GM12878 (cell line): ENCODE results near the gene PRLH. TPM values are rescaled to one million over a fixed set of nuclear protein-coding genes. Genes with fewer than 3 reads are reported as not detected.

Experiments
- ATAC-seq: fragments of 200-7000 bp; cut with Tn5 transposase; 3 replicates; pipeline ENCODE4 v1.9.1; 2020; ENCODE audit warnings: mild to moderate bottlenecking, moderate library complexity
- BruUV-seq: library from RNA; stranded (reverse); fragments of 400-500 nt; replicated peaks from 2 replicates; lab custom pipeline; 2021; lab: Mats Ljungman, UMichigan
- CTCF ChIA-PET: fragments of 300-600 bp; sonication (Branson Sonifier 250); formaldehyde crosslinking; extraction: SDS; loops from one replicate; lab custom pipeline; 2021; ENCODE audit warnings: inconsistent platforms; lab: Yijun Ruan, JAX
- POLR2A ChIA-PET: fragments of 350-600 bp; formaldehyde crosslinking; extraction: SDS; loops from one replicate; lab custom pipeline; 2021; ENCODE audit warnings: inconsistent platforms; lab: Charles Lee
- RAD21 ChIA-PET: fragments of 300-600 bp; sonication (Branson Sonifier 250); formaldehyde crosslinking; loops from one replicate; lab custom pipeline; 2023; ENCODE audit warnings: antibody characterized with exemption; ENCODE audit not compliant: unreplicated experiment; lab: Charles Lee
- SMC1A ChIA-PET: fragments of 300-600 bp; sonication (Branson Sonifier 250); formaldehyde crosslinking; loops from one replicate; lab custom pipeline; 2023; ENCODE audit not compliant: unreplicated experiment, uncharacterized antibody; lab: Charles Lee
- DNase-seq: peaks from one replicate; pipeline ENCODE4 v3.0.0-alpha.2; 2011; ENCODE audit warnings: low read depth, low spot score
- FAIRE-seq: peaks from 3 replicates; lab custom pipeline; 2011; peaks lifted over from hg19 to GRCh38; lab: Jason Lieb, UNC
- H2AFZ ChIP-seq: 2 replicates; pipeline ENCODE4 v1.6.0; 2011; ENCODE audit warnings: low read depth, low read length, control low read depth; ENCODE audit not compliant: control insufficient read depth
- H3K27ac ChIP-seq: 2 replicates; pipeline ENCODE4 v1.5.1; 2011; ENCODE audit warnings: control low read depth; ENCODE audit not compliant: control insufficient read depth, insufficient read depth
- H3K27me3 ChIP-seq, 2 experiments: replicated peaks in 1 of 2; 2 replicates each; pipeline versions ENCODE4 v1.6.0 to v1.6.1; 2011; ENCODE audit warnings: low read length in 1 of 2; ENCODE audit not compliant: control insufficient read depth in 2 of 2, insufficient read depth in 2 of 2
- H3K36me3 ChIP-seq, 2 experiments: 2 replicates each; pipeline ENCODE4 v1.5.1; 2011; ENCODE audit warnings: low read length in 1 of 2; ENCODE audit not compliant: control insufficient read depth in 2 of 2, insufficient read depth in 2 of 2
- H3K4me1 ChIP-seq: 2 replicates; pipeline ENCODE4 v1.6.1; 2011; ENCODE audit warnings: mild to moderate bottlenecking, low read length, moderate library complexity, mixed read lengths; ENCODE audit not compliant: control insufficient read depth, insufficient read depth
- H3K4me2 ChIP-seq: 2 replicates; pipeline ENCODE4 v1.6.0; 2011; ENCODE audit warnings: control low read depth; ENCODE audit not compliant: control insufficient read depth, insufficient read depth
- H3K4me3 ChIP-seq: fragments of 200-600 bp; sonication (generic); 2 replicates; pipeline ENCODE4 v1.5.1; 2016
- H3K79me2 ChIP-seq: 2 replicates; pipeline ENCODE4 v1.6.0; 2011; ENCODE audit warnings: low read length; ENCODE audit not compliant: control insufficient read depth, insufficient read depth
- H3K9ac ChIP-seq: 2 replicates; pipeline ENCODE4 v1.8.0; 2011; ENCODE audit warnings: low read length, control low read depth, mixed read lengths; ENCODE audit not compliant: control insufficient read depth, insufficient read depth
- H3K9me3 ChIP-seq: replicated peaks from 3 replicates; pipeline ENCODE4 v1.5.1; 2011; ENCODE audit warnings: mild to moderate bottlenecking, low read length; ENCODE audit not compliant: control insufficient read depth, insufficient read depth
- H4K20me1 ChIP-seq: 2 replicates; pipeline ENCODE4 v1.6.0; 2011; ENCODE audit not compliant: control insufficient read depth, insufficient read depth
- EED ChIP-seq: sonication (generic); IDR thresholded peaks from 2 replicates; pipeline ENCODE4 v1.6.1; 2016; ENCODE audit warnings: antibody characterized with exemption, low read depth
- ESRRA ChIP-seq: IDR thresholded peaks from 2 replicates; pipeline ENCODE4 v1.6.1; 2012; ENCODE audit warnings: mild to moderate bottlenecking, low read length, improper control_type of control experiment
- HDAC6 ChIP-seq: fragments of 200-600 bp; sonication (generic); IDR thresholded peaks from one replicate; pipeline ENCODE4 v1.8.0; 2017; ENCODE audit warnings: antibody characterized with exemption; ENCODE audit not compliant: unreplicated experiment
- HDGF ChIP-seq: fragments of 450-650 bp; IDR thresholded peaks from 2 replicates; pipeline ENCODE4 v1.6.1; 2016; ENCODE audit warnings: antibody characterized with exemption
- MAX ChIP-seq: IDR thresholded peaks from 2 replicates; pipeline ENCODE4 v1.6.1; 2012; ENCODE audit warnings: low read depth, low read length, improper control_type of control experiment
- NFXL1 ChIP-seq: fragments of 450-650 bp; IDR thresholded peaks from 2 replicates; pipeline ENCODE4 v1.6.1; 2017; ENCODE audit warnings: antibody characterized with exemption, mild to moderate bottlenecking, borderline replicate concordance
- POLR2AphosphoS2 ChIP-seq: IDR thresholded peaks from 2 replicates; pipeline ENCODE4 v1.6.1; 2011; ENCODE audit warnings: low read depth, mild to moderate bottlenecking, low read length, improper control_type of control experiment, moderate library complexity
- SKIL ChIP-seq: fragments of 450-650 bp; IDR thresholded peaks from 2 replicates; pipeline ENCODE4 v1.6.1; 2017; ENCODE audit warnings: mild to moderate bottlenecking, low read depth, inconsistent platforms; ENCODE audit not compliant: poor library complexity, severe bottlenecking
- TCF3 ChIP-seq: IDR thresholded peaks from 2 replicates; pipeline ENCODE4 v1.6.1; 2012; ENCODE audit warnings: low read depth, mild to moderate bottlenecking, low read length, borderline replicate concordance; ENCODE audit not compliant: insufficient read depth
- ZNF622 ChIP-seq: fragments of 450-650 bp; IDR thresholded peaks from 2 replicates; pipeline ENCODE4 v1.6.1; 2017; ENCODE audit warnings: mild to moderate bottlenecking, inconsistent platforms
- WGBS: methylation state at CpG from one replicate; pipeline ENCODE4 v1.1.6; 2016; ENCODE audit warnings: low lambda C conversion rate; ENCODE audit not compliant: insufficient replicate concordance, insufficient coverage; ENCODE audit errors: missing lambda C conversion rate; 5-methylcytosine and 5-hydroxymethylcytosine counted together
- in situ Hi-C: fragments of 300-500 bp; cut with MboI; formaldehyde crosslinking; loops from 9 replicates; pipeline ENCODE4 v1.14.3; 2018; ENCODE audit warnings: mixed read lengths
- intact Hi-C: fragments of 100-400 bp; cut with micrococcal nuclease; formaldehyde crosslinking; loops from one replicate; pipeline ENCODE4 v1.14.2; 2022; ENCODE audit not compliant: unreplicated experiment
- polyA plus RNA-seq, 11 experiments: library from polyadenylated mRNA; depleted of rRNA in 4 of 11; unstranded in 6 of 11; stranded (reverse) in 5 of 11; fragments of >200 nt; fragmentation: Nextera tagmentation in 4 of 11; fragmentation: Illumina TruSeq in 1 of 11; extraction: Ambion mirVana in 4 of 11; extraction: Trizol in 1 of 11; gene quantifications; 1 replicate in 1 of 11; 2 replicates in 10 of 11; pipeline versions ENCODE4 v1.2.1 to v1.2.3, GENCODE V29; 2011 to 2016; ENCODE audit warnings: inconsistent platforms in 2 of 11, missing spikeins in 2 of 11, low read depth in 1 of 11
- total RNA-seq, 4 experiments: library from RNA; depleted of rRNA in 3 of 4; stranded (reverse); fragments of >200 nt in 3 of 4; fragmentation: Illumina TruSeq in 1 of 4; extraction: Trizol in 1 of 4; gene quantifications; 2 replicates each; pipeline versions ENCODE4 v1.2.1 to v1.2.3, GENCODE V29; 2013 to 2021

Gene PRLH
- total and polyA plus RNA-seq, 10 of the 15 experiments (the other 5 are each of a cell fraction or from before 2014, with no cell fraction given) = not detected

- TF ChIP-seq EED (no peak), POLR2AphosphoS2 (no peak), MAX (no peak), HDAC6 (no peak), SKIL (no peak), NFXL1 (no peak), ZNF622 (no peak), ESRRA (no peak), HDGF (no peak), TCF3 (no peak)
- ChIA-PET CTCF (interaction anchor here (3.5 to 6.7 kb wide), 2 partner anchors 63 to 104 kb away, joined by 21 to 364 read pairs; no protein-coding TSS in a partner anchor), SMC1A (interaction anchor here (7.1 kb wide), 1 partner anchor 63 kb away, joined by 190 read pairs; no protein-coding TSS in a partner anchor), RAD21 (interaction anchor here (7.4 kb wide), 1 partner anchor 63 kb away, joined by 300 read pairs; no protein-coding TSS in a partner anchor), POLR2A (no interaction called here)
- Histone ChIP-seq H3K79me2 (no peaks in the 10 kb centered on the region), H4K20me1 (no peaks in the 10 kb centered on the region), H2AFZ (no peak overlapping the region), H3K4me2 (no peak overlapping the region), H3K4me3 (no peak overlapping the region), H3K9me3 (no peaks in the 10 kb centered on the region), H3K27ac (no peak overlapping the region), H3K9ac (no peak overlapping the region), H3K27me3 (peaks cover 0 to 2% of the 10 kb centered on the region in 2 experiments; a peak in 1 of 4 replicates), H3K36me3 (no peaks in the 10 kb centered on the region), H3K4me1 (no peaks in the 10 kb centered on the region)
- WGBS = 38% methylated on average over 25 of the region's 25 CpGs
- no TSS peak for BruUV-seq
- no peak for ATAC-seq
- intact Hi-C loops = loop anchor here (5.0 kb wide), 1 partner anchor 153 kb away; no protein-coding TSS in a partner anchor
- in situ Hi-C loops = loop anchor here (5.0 kb wide), 2 partner anchors 63 to 418 kb away; no protein-coding TSS in a partner anchor
- no peak for FAIRE-seq
- DNase-seq = no peak
Measured at GRCh38 chr2:237574894-237575868, 8.8 kb downstream of the PRLH start.
